ENCODE results near the gene PDZK1IP1. TPM values are rescaled to one million over a fixed set of nuclear protein-coding genes. Genes with fewer than 3 reads are reported as not detected.

Gene PDZK1IP1
- total and polyA plus RNA-seq, 2 of the 13 experiments (the other 11 are each of a cell fraction or from before 2014, with no cell fraction given) = 0.24 to 1.6 TPM

GRCh38 chr1:47190857-47191256 lies 1.0 kb upstream of the PDZK1IP1 start (continued):
- TF ChIP-seq, protein P1, sequence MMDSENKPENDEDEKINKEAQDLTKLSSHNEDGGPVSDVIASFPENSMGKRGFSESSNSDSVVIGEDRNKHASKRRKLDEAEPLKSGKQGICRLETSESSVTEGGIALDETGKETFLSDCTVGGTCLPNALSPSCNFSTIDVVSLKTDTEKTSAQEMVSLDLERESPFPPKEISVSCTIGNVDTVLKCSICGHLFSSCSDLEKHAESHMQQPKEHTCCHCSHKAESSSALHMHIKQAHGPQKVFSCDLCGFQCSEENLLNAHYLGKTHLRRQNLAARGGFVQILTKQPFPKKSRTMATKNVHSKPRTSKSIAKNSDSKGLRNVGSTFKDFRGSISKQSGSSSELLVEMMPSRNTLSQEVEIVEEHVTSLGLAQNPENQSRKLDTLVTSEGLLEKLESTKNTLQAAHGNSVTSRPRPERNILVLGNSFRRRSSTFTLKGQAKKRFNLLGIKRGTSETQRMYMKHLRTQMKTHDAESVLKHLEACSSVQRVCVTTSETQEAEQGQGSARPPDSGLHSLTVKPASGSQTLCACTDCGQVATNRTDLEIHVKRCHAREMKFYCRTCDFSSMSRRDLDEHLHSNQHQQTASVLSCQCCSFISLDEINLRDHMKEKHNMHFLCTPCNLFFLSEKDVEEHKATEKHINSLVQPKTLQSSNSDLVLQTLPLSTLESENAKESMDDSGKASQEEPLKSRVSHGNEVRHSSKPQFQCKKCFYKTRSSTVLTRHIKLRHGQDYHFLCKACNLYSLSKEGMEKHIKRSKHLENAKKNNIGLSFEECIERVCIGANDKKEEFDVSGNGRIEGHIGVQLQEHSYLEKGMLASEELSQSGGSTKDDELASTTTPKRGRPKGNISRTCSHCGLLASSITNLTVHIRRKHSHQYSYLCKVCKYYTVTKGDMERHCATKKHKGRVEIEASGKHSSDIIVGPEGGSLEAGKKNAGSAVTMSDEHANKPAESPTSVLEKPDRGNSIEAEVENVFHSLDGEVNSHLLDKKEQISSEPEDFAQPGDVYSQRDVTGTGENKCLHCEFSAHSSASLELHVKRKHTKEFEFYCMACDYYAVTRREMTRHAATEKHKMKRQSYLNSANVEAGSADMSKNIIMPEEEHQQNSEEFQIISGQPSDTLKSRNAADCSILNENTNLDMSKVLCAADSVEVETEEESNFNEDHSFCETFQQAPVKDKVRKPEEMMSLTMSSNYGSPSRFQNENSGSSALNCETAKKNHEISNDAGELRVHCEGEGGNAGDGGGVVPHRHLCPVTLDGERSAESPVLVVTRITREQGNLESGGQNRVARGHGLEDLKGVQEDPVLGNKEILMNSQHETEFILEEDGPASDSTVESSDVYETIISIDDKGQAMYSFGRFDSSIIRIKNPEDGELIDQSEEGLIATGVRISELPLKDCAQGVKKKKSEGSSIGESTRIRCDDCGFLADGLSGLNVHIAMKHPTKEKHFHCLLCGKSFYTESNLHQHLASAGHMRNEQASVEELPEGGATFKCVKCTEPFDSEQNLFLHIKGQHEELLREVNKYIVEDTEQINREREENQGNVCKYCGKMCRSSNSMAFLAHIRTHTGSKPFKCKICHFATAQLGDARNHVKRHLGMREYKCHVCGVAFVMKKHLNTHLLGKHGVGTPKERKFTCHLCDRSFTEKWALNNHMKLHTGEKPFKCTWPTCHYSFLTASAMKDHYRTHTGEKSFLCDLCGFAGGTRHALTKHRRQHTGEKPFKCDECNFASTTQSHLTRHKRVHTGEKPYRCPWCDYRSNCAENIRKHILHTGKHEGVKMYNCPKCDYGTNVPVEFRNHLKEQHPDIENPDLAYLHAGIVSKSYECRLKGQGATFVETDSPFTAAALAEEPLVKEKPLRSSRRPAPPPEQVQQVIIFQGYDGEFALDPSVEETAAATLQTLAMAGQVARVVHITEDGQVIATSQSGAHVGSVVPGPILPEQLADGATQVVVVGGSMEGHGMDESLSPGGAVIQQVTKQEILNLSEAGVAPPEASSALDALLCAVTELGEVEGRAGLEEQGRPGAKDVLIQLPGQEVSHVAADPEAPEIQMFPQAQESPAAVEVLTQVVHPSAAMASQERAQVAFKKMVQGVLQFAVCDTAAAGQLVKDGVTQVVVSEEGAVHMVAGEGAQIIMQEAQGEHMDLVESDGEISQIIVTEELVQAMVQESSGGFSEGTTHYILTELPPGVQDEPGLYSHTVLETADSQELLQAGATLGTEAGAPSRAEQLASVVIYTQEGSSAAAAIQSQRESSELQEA (CRISPR knock-in tag; IDR thresholded peaks at IDR 0.05; ENCODE audit: not compliant biosample characterization) = no peak
- TF ChIP-seq KAT8 (CRISPR knock-in tag; IDR thresholded peaks at IDR 0.05) (no peak), ZNF776 (CRISPR knock-in tag; IDR thresholded peaks at IDR 0.05) (no peak), TCF7L2 (IDR thresholded peaks at IDR 0.05; ENCODE audit: low read depth, low read length) (no peak), SOX6 (IDR thresholded peaks at IDR 0.05) (no peak), SOX6 (CRISPR knock-in tag; IDR thresholded peaks at IDR 0.05) (no peak), ZNF737 (CRISPR knock-in tag; IDR thresholded peaks at IDR 0.05; ENCODE audit: borderline replicate concordance) (no peak), ZFP36 (IDR thresholded peaks at IDR 0.05; ENCODE audit: borderline replicate concordance, low read depth, low read length, partially characterized antibody) (no peak), ARID3A (IDR thresholded peaks at IDR 0.05; ENCODE audit: low read depth, low read length) (no peak), ATF7 (IDR thresholded peaks at IDR 0.05) (no peak), ATF7 (CRISPR knock-in tag; IDR thresholded peaks at IDR 0.05) (no peak), RCOR2 (CRISPR knock-in tag; IDR thresholded peaks at IDR 0.05) (no peak), KDM6A (CRISPR knock-in tag; IDR thresholded peaks at IDR 0.05; ENCODE audit: low read depth) (no peak), ZNF280D (CRISPR knock-in tag; IDR thresholded peaks at IDR 0.05) (0 out of 2 replicates have a peak, but pooled peaks have one; percentile 15)
- TF ChIP-seq, protein P2, sequence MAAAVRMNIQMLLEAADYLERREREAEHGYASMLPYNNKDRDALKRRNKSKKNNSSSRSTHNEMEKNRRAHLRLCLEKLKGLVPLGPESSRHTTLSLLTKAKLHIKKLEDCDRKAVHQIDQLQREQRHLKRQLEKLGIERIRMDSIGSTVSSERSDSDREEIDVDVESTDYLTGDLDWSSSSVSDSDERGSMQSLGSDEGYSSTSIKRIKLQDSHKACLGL (CRISPR knock-in tag; IDR thresholded peaks at IDR 0.05) = 0 out of 2 replicates have a peak, but pooled peaks have one; percentile 51
- TF ChIP-seq, protein P3, sequence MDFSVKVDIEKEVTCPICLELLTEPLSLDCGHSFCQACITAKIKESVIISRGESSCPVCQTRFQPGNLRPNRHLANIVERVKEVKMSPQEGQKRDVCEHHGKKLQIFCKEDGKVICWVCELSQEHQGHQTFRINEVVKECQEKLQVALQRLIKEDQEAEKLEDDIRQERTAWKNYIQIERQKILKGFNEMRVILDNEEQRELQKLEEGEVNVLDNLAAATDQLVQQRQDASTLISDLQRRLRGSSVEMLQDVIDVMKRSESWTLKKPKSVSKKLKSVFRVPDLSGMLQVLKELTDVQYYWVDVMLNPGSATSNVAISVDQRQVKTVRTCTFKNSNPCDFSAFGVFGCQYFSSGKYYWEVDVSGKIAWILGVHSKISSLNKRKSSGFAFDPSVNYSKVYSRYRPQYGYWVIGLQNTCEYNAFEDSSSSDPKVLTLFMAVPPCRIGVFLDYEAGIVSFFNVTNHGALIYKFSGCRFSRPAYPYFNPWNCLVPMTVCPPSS (IDR thresholded peaks at IDR 0.05) = no peak

Data from HepG2 (cell line).